ENCODE measurements around the gene ESRRA. TPM values are rescaled to one million over a fixed set of nuclear protein-coding genes. Genes with fewer than 3 reads are reported as not detected.

The ESRRA gene
- total and polyA plus RNA-seq, 9 of the 15 experiments (the other 6 are each of a cell fraction or from before 2014, with no cell fraction given) = 0.27 to 89.7 (median 23.7) TPM

DNA sequence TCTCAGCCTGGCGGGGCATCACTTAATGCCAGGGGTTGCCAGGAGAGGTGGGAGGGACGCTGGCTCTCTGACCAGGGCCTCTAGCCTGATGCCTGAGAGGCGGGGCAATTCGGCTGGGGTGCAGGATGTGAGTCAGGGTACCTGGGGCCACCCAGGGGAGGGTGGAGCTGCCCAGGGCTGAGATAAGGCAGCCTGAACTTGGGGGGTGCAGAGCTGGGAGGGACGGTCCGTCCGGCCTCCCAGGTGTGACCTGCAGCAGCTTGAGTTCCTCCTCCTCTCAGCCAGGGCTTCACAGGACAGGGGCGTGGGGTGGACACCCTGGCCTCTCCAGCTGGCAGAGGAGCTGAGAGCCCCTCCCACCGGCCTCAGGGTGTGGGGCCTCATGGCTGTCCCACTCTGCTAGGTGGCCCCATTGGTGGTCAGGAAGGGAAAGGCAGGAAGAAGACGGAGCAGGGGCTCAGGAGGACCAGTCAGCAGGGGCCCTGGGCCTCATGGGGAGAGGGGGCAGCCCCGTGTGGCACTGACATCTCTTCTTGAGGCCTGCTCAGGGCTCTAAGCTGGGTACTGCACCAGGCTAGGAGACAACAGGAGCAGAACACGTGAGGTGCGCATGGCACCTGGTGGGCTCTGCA is 52.7 kb downstream of the ESRRA start (continued):
- TF ChIP-seq RBFOX2 (IDR thresholded peaks at IDR 0.05; ENCODE audit: low read depth, low read length) (0 out of 2 replicates have a peak, but pooled peaks have one; percentile 6), PML (IDR thresholded peaks at IDR 0.05; ENCODE audit: low read length) (no peak), EHMT2 (IDR thresholded peaks at IDR 0.05) (no peak), YBX1 (IDR thresholded peaks at IDR 0.05) (no peak), ZNF57 (CRISPR knock-in tag; IDR thresholded peaks at IDR 0.05) (no peak), NCOA6 (IDR thresholded peaks at IDR 0.05) (no peak), NR2C2 (CRISPR knock-in tag; IDR thresholded peaks at IDR 0.05) (peak; percentile 14; the same call in 1 of the 2 replicates), NR2C2 (tag; IDR thresholded peaks at IDR 0.05) (no peak), RAD21 (CRISPR knock-in tag; conservative IDR thresholded peaks at IDR 0.05 in 1 of 2, IDR thresholded peaks at IDR 0.05 in 1 of 2) (no peak), ZNF175 (CRISPR knock-in tag; IDR thresholded peaks at IDR 0.05; ENCODE audit: low read depth) (0 out of 2 replicates have a peak, but pooled peaks have one; percentile 43), NFRKB (IDR thresholded peaks at IDR 0.05; ENCODE audit: low read depth) (no peak), ZNF445 (CRISPR knock-in tag; IDR thresholded peaks at IDR 0.05; ENCODE audit: low read depth) (no peak), TGIF2 (CRISPR knock-in tag; IDR thresholded peaks at IDR 0.05) (no peak), SPI1 (IDR thresholded peaks at IDR 0.05; ENCODE audit: borderline replicate concordance, low read depth, low read length) (no peak), TEAD1 (CRISPR knock-in tag; IDR thresholded peaks at IDR 0.05) (no peak), ZNF347 (CRISPR knock-in tag; IDR thresholded peaks at IDR 0.05; ENCODE audit: low read depth) (no peak)
- TF ChIP-seq, protein P1, sequence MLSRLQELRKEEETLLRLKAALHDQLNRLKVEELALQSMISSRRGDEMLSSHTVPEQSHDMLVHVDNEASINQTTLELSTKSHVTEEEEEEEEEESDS (CRISPR knock-in tag; IDR thresholded peaks at IDR 0.05) = no peak
- TF ChIP-seq, protein P2, sequence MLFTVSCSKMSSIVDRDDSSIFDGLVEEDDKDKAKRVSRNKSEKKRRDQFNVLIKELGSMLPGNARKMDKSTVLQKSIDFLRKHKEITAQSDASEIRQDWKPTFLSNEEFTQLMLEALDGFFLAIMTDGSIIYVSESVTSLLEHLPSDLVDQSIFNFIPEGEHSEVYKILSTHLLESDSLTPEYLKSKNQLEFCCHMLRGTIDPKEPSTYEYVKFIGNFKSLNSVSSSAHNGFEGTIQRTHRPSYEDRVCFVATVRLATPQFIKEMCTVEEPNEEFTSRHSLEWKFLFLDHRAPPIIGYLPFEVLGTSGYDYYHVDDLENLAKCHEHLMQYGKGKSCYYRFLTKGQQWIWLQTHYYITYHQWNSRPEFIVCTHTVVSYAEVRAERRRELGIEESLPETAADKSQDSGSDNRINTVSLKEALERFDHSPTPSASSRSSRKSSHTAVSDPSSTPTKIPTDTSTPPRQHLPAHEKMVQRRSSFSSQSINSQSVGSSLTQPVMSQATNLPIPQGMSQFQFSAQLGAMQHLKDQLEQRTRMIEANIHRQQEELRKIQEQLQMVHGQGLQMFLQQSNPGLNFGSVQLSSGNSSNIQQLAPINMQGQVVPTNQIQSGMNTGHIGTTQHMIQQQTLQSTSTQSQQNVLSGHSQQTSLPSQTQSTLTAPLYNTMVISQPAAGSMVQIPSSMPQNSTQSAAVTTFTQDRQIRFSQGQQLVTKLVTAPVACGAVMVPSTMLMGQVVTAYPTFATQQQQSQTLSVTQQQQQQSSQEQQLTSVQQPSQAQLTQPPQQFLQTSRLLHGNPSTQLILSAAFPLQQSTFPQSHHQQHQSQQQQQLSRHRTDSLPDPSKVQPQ (CRISPR knock-in tag; IDR thresholded peaks at IDR 0.05; ENCODE audit: borderline replicate concordance) = no peak
- TF ChIP-seq, protein P3, sequence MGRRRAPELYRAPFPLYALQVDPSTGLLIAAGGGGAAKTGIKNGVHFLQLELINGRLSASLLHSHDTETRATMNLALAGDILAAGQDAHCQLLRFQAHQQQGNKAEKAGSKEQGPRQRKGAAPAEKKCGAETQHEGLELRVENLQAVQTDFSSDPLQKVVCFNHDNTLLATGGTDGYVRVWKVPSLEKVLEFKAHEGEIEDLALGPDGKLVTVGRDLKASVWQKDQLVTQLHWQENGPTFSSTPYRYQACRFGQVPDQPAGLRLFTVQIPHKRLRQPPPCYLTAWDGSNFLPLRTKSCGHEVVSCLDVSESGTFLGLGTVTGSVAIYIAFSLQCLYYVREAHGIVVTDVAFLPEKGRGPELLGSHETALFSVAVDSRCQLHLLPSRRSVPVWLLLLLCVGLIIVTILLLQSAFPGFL (CRISPR knock-in tag; IDR thresholded peaks at IDR 0.05) = no peak
- TF ChIP-seq, protein P4, sequence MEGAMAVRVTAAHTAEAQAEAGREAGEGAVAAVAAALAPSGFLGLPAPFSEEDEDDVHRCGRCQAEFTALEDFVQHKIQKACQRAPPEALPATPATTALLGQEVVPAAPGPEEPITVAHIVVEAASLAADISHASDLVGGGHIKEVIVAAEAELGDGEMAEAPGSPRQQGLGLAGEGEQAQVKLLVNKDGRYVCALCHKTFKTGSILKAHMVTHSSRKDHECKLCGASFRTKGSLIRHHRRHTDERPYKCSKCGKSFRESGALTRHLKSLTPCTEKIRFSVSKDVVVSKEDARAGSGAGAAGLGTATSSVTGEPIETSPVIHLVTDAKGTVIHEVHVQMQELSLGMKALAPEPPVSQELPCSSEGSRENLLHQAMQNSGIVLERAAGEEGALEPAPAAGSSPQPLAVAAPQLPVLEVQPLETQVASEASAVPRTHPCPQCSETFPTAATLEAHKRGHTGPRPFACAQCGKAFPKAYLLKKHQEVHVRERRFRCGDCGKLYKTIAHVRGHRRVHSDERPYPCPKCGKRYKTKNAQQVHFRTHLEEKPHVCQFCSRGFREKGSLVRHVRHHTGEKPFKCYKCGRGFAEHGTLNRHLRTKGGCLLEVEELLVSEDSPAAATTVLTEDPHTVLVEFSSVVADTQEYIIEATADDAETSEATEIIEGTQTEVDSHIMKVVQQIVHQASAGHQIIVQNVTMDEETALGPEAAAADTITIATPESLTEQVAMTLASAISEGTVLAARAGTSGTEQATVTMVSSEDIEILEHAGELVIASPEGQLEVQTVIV (CRISPR knock-in tag; IDR thresholded peaks at IDR 0.05; ENCODE audit: borderline replicate concordance) = no peak
- TF ChIP-seq, protein P5, sequence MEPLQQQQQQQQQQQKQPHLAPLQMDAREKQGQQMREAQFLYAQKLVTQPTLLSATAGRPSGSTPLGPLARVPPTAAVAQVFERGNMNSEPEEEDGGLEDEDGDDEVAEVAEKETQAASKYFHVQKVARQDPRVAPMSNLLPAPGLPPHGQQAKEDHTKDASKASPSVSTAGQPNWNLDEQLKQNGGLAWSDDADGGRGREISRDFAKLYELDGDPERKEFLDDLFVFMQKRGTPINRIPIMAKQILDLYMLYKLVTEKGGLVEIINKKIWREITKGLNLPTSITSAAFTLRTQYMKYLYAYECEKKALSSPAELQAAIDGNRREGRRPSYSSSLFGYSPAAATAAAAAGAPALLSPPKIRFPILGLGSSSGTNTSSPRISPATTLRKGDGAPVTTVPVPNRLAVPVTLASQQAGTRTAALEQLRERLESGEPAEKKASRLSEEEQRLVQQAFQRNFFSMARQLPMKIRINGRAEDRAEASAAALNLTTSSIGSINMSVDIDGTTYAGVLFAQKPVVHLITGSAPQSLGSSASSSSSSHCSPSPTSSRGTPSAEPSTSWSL (CRISPR knock-in tag; IDR thresholded peaks at IDR 0.05; ENCODE audit: borderline replicate concordance) = no peak
